Sigmoid colon (tissue), 4 donors: Measurements from ENCODE around the gene PSAT1.
A peak's percentile ranks its signal among the peaks of the same experiment; 100 is the strongest.

Experiments
- CTCF ChIP-seq, 4 experiments: fragments of 450-650 bp in 3 of 4; fragments of 200-600 bp in 1 of 4; IDR thresholded peaks; one replicate each; pipeline ENCODE4 v1.5.1; 2016 to 2019; ENCODE audit warnings: antibody characterized with exemption in 4 of 4, mild to moderate bottlenecking in 3 of 4, moderate library complexity in 2 of 4
- POLR2A ChIP-seq, 2 donors: fragments of 450-650 bp; IDR thresholded peaks; one replicate each; pipeline ENCODE4 v1.6.1; 2016; ENCODE audit warnings: antibody characterized with exemption in 2 of 2, mild to moderate bottlenecking in 2 of 2, moderate library complexity in 2 of 2
- POLR2AphosphoS5 ChIP-seq, 4 donors: sonication (generic); formaldehyde crosslinking; IDR thresholded peaks; one replicate each; pipeline ENCODE4 v1.6.1; 2017; ENCODE audit warnings: antibody characterized with exemption in 4 of 4

GRCh38 chr9:78261403-78262001 lies 35.4 kb upstream of the PSAT1 start:
- TF ChIP-seq CTCF (IDR thresholded peaks at IDR 0.05) (peak; percentile 29 to 68 (median 55)), POLR2A (IDR thresholded peaks at IDR 0.05) (no peak), POLR2AphosphoS5 (IDR thresholded peaks at IDR 0.05) (no peak)
